ENCODE data around the gene DPH2. TPM values are rescaled to one million over a fixed set of nuclear protein-coding genes. Genes with fewer than 3 reads are reported as not detected.

The DPH2 gene
- total and polyA plus RNA-seq, 7 experiments from 2014 or later, result 21.3 to 40.9 (median 29.4) TPM

DNA sequence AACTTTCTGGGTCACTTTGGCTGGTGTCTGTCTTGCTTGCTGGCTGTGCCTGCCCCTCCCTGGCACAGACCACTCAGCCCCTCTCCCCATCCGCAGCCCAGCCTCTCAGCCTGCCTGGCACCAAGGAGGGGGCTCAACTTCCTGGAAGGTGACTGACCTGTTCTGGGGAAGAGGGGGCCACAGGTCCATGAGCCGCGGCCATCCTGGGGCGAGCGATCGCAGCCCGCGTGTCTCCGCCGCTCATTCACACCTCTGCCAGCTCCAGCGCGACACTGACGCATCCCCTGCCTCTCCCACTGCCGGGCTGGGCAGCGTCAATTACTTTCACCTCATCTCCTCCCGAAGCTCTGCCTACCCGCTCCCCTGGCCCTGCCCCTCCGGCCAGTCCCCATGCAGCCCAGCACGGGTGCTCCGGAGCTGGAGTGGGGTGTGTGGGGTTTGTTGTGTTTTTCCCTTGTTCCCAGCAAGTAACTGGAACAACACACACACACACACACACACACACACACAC, 47.1 kb downstream of the DPH2 start:
- intact Hi-C loops (cut with micrococcal nuclease), result no loop called here
- no peaks in the 10 kb centered on the region for H3K36me3 Mint-ChIP-seq

GRCh38 chr1:44019466-44019948, 49.7 kb downstream of the DPH2 start:
- ATAC-seq (no peak), DNase-seq (no peak)
- ChIA-PET CTCF (interaction anchor here (0.7 kb wide), 1 partner anchor 17 kb away, joined by 3 read pairs; no protein-coding TSS in a partner anchor), POLR2A (no interaction called here)
- Mint-ChIP-seq H3K4me3 (no peak overlapping the region), H3K27me3 (no peaks in the 10 kb centered on the region), H3K9me3 (no peaks in the 10 kb centered on the region), H3K27ac (no peak overlapping the region), H3K36me3 (no peaks in the 10 kb centered on the region), H3K4me1 (no peaks in the 10 kb centered on the region)
- H3K9me3 ChIP-seq (ENCODE audit: control insufficient read depth in 2 of 3, low read length in 3 of 3), result no peaks in the 10 kb centered on the region
- intact Hi-C loops (cut with micrococcal nuclease), result no loop called here
- no peak overlapping the region for H3K4me3 ChIP-seq (ENCODE audit: low read length)
- H3K27me3 ChIP-seq (ENCODE audit: control insufficient read depth in 2 of 2, insufficient read depth in 2 of 2, low read length in 2 of 2), result no peaks in the 10 kb centered on the region
- H3K4me1 ChIP-seq (ENCODE audit: control insufficient read depth in 2 of 2, insufficient read depth in 2 of 2, low read length in 2 of 2), result no peaks in the 10 kb centered on the region
- no peaks in the 10 kb centered on the region for H3K36me3 ChIP-seq (ENCODE audit: control insufficient read depth in 2 of 3, insufficient read depth in 3 of 3, low read length in 3 of 3)
- H3K27ac ChIP-seq (ENCODE audit: low read depth, low read length), result no peak overlapping the region

More for the DNA sequence above, 47.1 kb downstream of the DPH2 start:
- H3K4me1 ChIP-seq (ENCODE audit: control insufficient read depth in 2 of 2, insufficient read depth in 2 of 2, low read length in 2 of 2), result no peaks in the 10 kb centered on the region
- no peaks in the 10 kb centered on the region for H3K36me3 ChIP-seq (ENCODE audit: control insufficient read depth in 2 of 3, insufficient read depth in 3 of 3, low read length in 3 of 3)
- POLR2A ChIA-PET, result no interaction called here
- no peaks in the 10 kb centered on the region for H3K27me3 ChIP-seq (ENCODE audit: control insufficient read depth in 2 of 2, insufficient read depth in 2 of 2, low read length in 2 of 2)
- no peak overlapping the region for H3K4me3 ChIP-seq (ENCODE audit: low read length)
- peaks cover 0 to 5% (median 0%) of the 10 kb centered on the region in 5 donors for H3K27me3 Mint-ChIP-seq
- H3K9me3 Mint-ChIP-seq, result no peaks in the 10 kb centered on the region
- H3K27ac Mint-ChIP-seq, result no peak overlapping the region
- no peak for DNase-seq
- no peak overlapping the region for H3K4me3 Mint-ChIP-seq
- ATAC-seq, result no peak
- H3K4me1 Mint-ChIP-seq, result peaks cover 0 to 19% (median 8%) of the 10 kb centered on the region in 7 donors
- no peaks in the 10 kb centered on the region for H3K9me3 ChIP-seq (ENCODE audit: control insufficient read depth in 2 of 3, low read length in 3 of 3)
- CTCF ChIA-PET, result no interaction called here
- H3K27ac ChIP-seq (ENCODE audit: low read depth, low read length), result no peak overlapping the region

GRCh38 chr1:44020464-44020863, 50.7 kb downstream of the DPH2 start:
- ChIA-PET POLR2A (no interaction called here), CTCF (no interaction called here)
- Histone ChIP-seq H3K27ac (ENCODE audit: low read depth, low read length) (no peak overlapping the region), H3K36me3 (ENCODE audit: control insufficient read depth in 2 of 3, insufficient read depth in 3 of 3, low read length in 3 of 3) (no peaks in the 10 kb centered on the region), H3K4me1 (ENCODE audit: control insufficient read depth in 2 of 2, insufficient read depth in 2 of 2, low read length in 2 of 2) (no peaks in the 10 kb centered on the region), H3K27me3 (ENCODE audit: control insufficient read depth in 2 of 2, insufficient read depth in 2 of 2, low read length in 2 of 2) (no peaks in the 10 kb centered on the region), H3K4me3 (ENCODE audit: low read length) (no peak overlapping the region), H3K9me3 (ENCODE audit: control insufficient read depth in 2 of 3, low read length in 3 of 3) (no peaks in the 10 kb centered on the region)
- H3K27ac Mint-ChIP-seq, result no peak overlapping the region
- no peaks in the 10 kb centered on the region for H3K4me1 Mint-ChIP-seq
- H3K4me3 Mint-ChIP-seq, result no peak overlapping the region
- intact Hi-C loops (cut with micrococcal nuclease), result no loop called here
- DNase-seq (no peak), ATAC-seq (no peak)
- H3K9me3 Mint-ChIP-seq, result no peaks in the 10 kb centered on the region
- H3K36me3 Mint-ChIP-seq, result no peaks in the 10 kb centered on the region
- no peaks in the 10 kb centered on the region for H3K27me3 Mint-ChIP-seq

- no peaks in the 10 kb centered on the region for H3K27me3 ChIP-seq (ENCODE audit: control insufficient read depth in 2 of 2, insufficient read depth in 2 of 2, low read length in 2 of 2)
- no peak overlapping the region for H3K27ac ChIP-seq (ENCODE audit: low read depth, low read length)
- ChIA-PET POLR2A (no interaction called here), CTCF (no interaction called here)
- ATAC-seq, result no peak
- no peaks in the 10 kb centered on the region for H3K36me3 ChIP-seq (ENCODE audit: control insufficient read depth in 2 of 3, insufficient read depth in 3 of 3, low read length in 3 of 3)
- Mint-ChIP-seq H3K9me3 (no peaks in the 10 kb centered on the region), H3K27ac (no peak overlapping the region), H3K4me1 (no peaks in the 10 kb centered on the region), H3K4me3 (no peak overlapping the region), H3K36me3 (no peaks in the 10 kb centered on the region), H3K27me3 (no peaks in the 10 kb centered on the region)
- no peaks in the 10 kb centered on the region for H3K4me1 ChIP-seq (ENCODE audit: control insufficient read depth in 2 of 2, insufficient read depth in 2 of 2, low read length in 2 of 2)
- DNase-seq, result no peak
- no peak overlapping the region for H3K4me3 ChIP-seq (ENCODE audit: low read length)
- H3K9me3 ChIP-seq (ENCODE audit: control insufficient read depth in 2 of 3, low read length in 3 of 3), result no peaks in the 10 kb centered on the region
- intact Hi-C loops (cut with micrococcal nuclease), result no loop called here
Measured at GRCh38 chr1:44021156-44021555, 51.3 kb downstream of the DPH2 start.

DNA sequence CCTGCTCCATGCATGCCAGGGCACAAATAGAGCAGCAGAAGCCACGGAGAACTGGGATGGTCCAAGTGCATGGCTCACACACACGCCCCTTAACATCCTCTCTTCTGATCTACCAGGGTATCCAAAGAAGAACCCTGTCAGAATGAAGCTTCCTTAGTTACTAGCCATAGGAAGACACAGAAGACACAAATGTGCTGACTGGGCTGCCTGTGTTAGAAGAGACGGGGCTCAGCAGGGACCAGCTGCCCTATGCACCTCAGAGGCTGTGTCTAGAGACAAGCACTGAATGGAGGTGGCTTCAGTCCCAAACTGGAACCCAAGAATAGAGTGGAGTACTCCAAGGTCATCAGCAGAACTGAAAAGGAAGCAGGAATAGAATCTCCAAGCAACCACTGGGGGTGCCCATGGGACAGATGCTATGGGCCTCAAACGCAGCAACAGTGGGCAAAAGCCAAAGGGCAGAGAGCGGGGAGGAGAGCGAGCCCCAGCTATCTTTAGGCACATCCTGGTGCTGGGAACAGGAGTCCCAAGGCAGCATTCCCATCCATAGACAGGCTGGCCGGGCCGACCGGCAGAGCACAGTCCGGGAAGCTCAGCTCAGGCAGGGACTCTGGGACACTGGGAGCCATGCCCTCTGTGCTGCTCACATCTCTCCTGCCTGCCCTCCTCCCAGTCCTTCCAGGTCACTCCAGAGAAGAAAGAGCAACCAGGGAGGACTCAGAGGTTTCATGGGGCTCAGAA, 51.9 kb downstream of the DPH2 start:
- no peak for DNase-seq
- no peak overlapping the region for H3K27ac Mint-ChIP-seq

More for the DNA sequence above, 51.9 kb downstream of the DPH2 start:
- Mint-ChIP-seq H3K27me3 (no peaks in the 10 kb centered on the region), H3K4me3 (no peak overlapping the region), H3K36me3 (no peaks in the 10 kb centered on the region), H3K4me1 (no peaks in the 10 kb centered on the region), H3K9me3 (no peaks in the 10 kb centered on the region)
- no peaks in the 10 kb centered on the region for H3K27me3 ChIP-seq (ENCODE audit: control insufficient read depth in 2 of 2, insufficient read depth in 2 of 2, low read length in 2 of 2)
- no peaks in the 10 kb centered on the region for H3K9me3 ChIP-seq (ENCODE audit: control insufficient read depth in 2 of 3, low read length in 3 of 3)
- no peak for ATAC-seq
- intact Hi-C loops (cut with micrococcal nuclease), result no loop called here
- no peak overlapping the region for H3K27ac ChIP-seq (ENCODE audit: low read depth, low read length)
- H3K4me1 ChIP-seq (ENCODE audit: control insufficient read depth in 2 of 2, insufficient read depth in 2 of 2, low read length in 2 of 2), result no peaks in the 10 kb centered on the region
- POLR2A ChIA-PET, result no interaction called here
- no peaks in the 10 kb centered on the region for H3K36me3 ChIP-seq (ENCODE audit: control insufficient read depth in 2 of 3, insufficient read depth in 3 of 3, low read length in 3 of 3)
- H3K4me3 ChIP-seq (ENCODE audit: low read length), result no peak overlapping the region
- CTCF ChIA-PET, result interaction anchor here (1.1 kb wide), 1 partner anchor 20 kb away, joined by 4 read pairs; no protein-coding TSS in a partner anchor

Other genes with a start within 250 kb of the DPH2 start
- gene ARTN, start 36.2 kb upstream of the DPH2 start, total RNA-seq, result 1 to 10 TPM in 1 of 5 experiments, under 1 TPM in 4; 0.51 to 2.2 (median 0.68) TPM
- not detected for gene ARTN, start 36.2 kb upstream of the DPH2 start, polyA plus RNA-seq
- 10 to 100 TPM; 10.1 to 32.3 (median 17.0) TPM for gene IPO13, start 23.1 kb upstream of the DPH2 start, total RNA-seq
- gene IPO13, start 23.1 kb upstream of the DPH2 start, polyA plus RNA-seq, result 10 to 100 TPM; 13.0 to 15.2 TPM
- 100 to 1,000 TPM in 2 of 5 experiments, 10 to 100 TPM in 3; 47.3 to 152 (median 69.3) TPM for gene ATP6V0B, start 5.0 kb downstream of the DPH2 start, total RNA-seq
- gene ATP6V0B, start 5.0 kb downstream of the DPH2 start, polyA plus RNA-seq, result 100 to 1,000 TPM; 147 to 166 TPM
- gene B4GALT2, start 9.2 kb downstream of the DPH2 start, total RNA-seq, result 10 to 100 TPM in 1 of 5 experiments, 1 to 10 TPM in 2, under 1 TPM in 2; 0.49 to 16.9 (median 1.6) TPM
- gene B4GALT2, start 9.2 kb downstream of the DPH2 start, polyA plus RNA-seq, result not detected
- gene CCDC24, start 21.6 kb downstream of the DPH2 start, total RNA-seq, result 1 to 10 TPM in 4 of 5 experiments, under 1 TPM in 1; 0.40 to 2.9 (median 1.6) TPM
- gene CCDC24, start 21.6 kb downstream of the DPH2 start, polyA plus RNA-seq, result under 1 TPM in 1 of 2 donors, not detected in 1; 0.41 TPM
- 1 to 10 TPM in 1 of 5 experiments, under 1 TPM in 3, not detected in 1; 0.37 to 5.0 (median 0.53) TPM for gene SLC6A9, start 61.5 kb downstream of the DPH2 start, total RNA-seq
- under 1 TPM in 1 of 2 donors, not detected in 1; 0.26 TPM for gene SLC6A9, start 61.5 kb downstream of the DPH2 start, polyA plus RNA-seq
- not detected for gene KLF17, start 148.8 kb downstream of the DPH2 start, total RNA-seq
- not detected for gene KLF17, start 148.8 kb downstream of the DPH2 start, polyA plus RNA-seq
- not detected for gene KLF18, start 171.6 kb downstream of the DPH2 start, total RNA-seq
- gene KLF18, start 171.6 kb downstream of the DPH2 start, polyA plus RNA-seq, result not detected
- gene DMAP1, start 243.5 kb downstream of the DPH2 start, total RNA-seq, result 10 to 100 TPM; 46.3 to 96.2 (median 66.7) TPM
- 10 to 100 TPM; 42.3 to 60.0 TPM for gene DMAP1, start 243.5 kb downstream of the DPH2 start, polyA plus RNA-seq